Activated T-helper 17 cell treated with anti-CD3 and anti-CD28 coated beads, Interleukin-2, amount 50 U/mL, for 72 hours (primary cell): ENCODE measurements around the gene SLC9C2. TPM values are rescaled to one million over a fixed set of nuclear protein-coding genes. Genes with fewer than 3 reads are reported as not detected.

Experiments
- ATAC-seq: fragments of 150-1000 bp; cut with Tn5 transposase; replicated peaks from 2 replicates; pipeline ENCODE4 v1.10.0; 2021; ENCODE audit warnings: mild to moderate bottlenecking, moderate library complexity
- H3K27ac Mint-ChIP-seq: one replicate; pipeline ENCODE4 v1.8.0; 2022; ENCODE audit warnings: mixed read lengths
- H3K27me3 Mint-ChIP-seq: one replicate; pipeline ENCODE4 v1.8.0; 2022; ENCODE audit warnings: mixed read lengths
- H3K36me3 Mint-ChIP-seq: one replicate; pipeline ENCODE4 v1.8.0; 2022; ENCODE audit warnings: low read depth, mild to moderate bottlenecking, mixed read lengths
- H3K4me1 Mint-ChIP-seq: one replicate; pipeline ENCODE4 v1.8.0; 2022; ENCODE audit warnings: mixed read lengths
- H3K4me3 Mint-ChIP-seq: one replicate; pipeline ENCODE4 v1.8.0; 2022; ENCODE audit warnings: mild to moderate bottlenecking, mixed read lengths
- H3K9me3 Mint-ChIP-seq: one replicate; pipeline ENCODE4 v1.8.0; 2022; ENCODE audit warnings: mixed read lengths
- total RNA-seq, 2 donors: library from RNA; stranded (reverse); gene quantifications; one replicate each; pipeline ENCODE4 v1.2.3, GENCODE V29; 2022

The SLC9C2 gene
- total RNA-seq, 2 donors from 2014 or later = not detected

GRCh38 chr1:173561263-173561662 lies 41.6 kb downstream of the SLC9C2 start:
- no peaks in the 10 kb centered on the region for H3K9me3 Mint-ChIP-seq
- ATAC-seq = no peak
- no peaks in the 10 kb centered on the region for H3K27me3 Mint-ChIP-seq
- no peaks in the 10 kb centered on the region for H3K36me3 Mint-ChIP-seq
- H3K4me1 Mint-ChIP-seq = no peaks in the 10 kb centered on the region
- H3K4me3 Mint-ChIP-seq = no peak overlapping the region
- no peak overlapping the region for H3K27ac Mint-ChIP-seq

DNA sequence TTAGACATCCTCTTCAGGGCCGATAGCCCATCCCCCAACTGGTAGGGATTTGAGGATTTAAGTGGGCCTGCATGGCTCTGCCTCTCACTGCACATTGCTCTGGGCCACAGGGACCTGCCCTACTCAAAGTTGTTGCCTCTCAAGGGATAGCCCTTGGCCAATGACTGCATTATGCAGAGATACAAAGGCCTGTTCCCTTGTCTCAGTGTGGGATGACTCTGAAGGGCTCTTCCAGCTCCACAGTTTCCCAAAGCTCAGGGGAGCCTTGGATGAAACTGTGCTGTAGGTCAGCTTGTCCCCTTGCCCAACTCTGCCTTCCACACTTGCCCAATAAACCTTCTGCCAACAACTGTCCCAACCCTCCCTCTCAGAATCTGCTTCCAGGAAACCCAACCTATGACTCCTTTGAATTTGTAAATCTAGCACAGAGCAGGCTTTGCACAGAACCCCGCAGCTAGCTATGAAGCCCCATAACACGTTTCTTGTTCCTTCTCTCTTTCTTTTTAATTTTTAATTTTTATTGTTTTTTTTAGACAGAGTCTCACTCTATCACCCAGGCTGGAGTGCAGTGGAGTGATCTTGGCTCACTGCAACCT lies 42.5 kb downstream of the SLC9C2 start:
- H3K4me1 Mint-ChIP-seq = no peaks in the 10 kb centered on the region
- no peak overlapping the region for H3K27ac Mint-ChIP-seq
- no peaks in the 10 kb centered on the region for H3K36me3 Mint-ChIP-seq
- no peaks in the 10 kb centered on the region for H3K9me3 Mint-ChIP-seq
- no peak overlapping the region for H3K4me3 Mint-ChIP-seq
- no peaks in the 10 kb centered on the region for H3K27me3 Mint-ChIP-seq
- no peak for ATAC-seq

GRCh38 chr1:173555651-173556305 lies 47.1 kb downstream of the SLC9C2 start:
- Mint-ChIP-seq H3K27ac (no peak overlapping the region), H3K4me3 (no peak overlapping the region), H3K9me3 (no peaks in the 10 kb centered on the region), H3K27me3 (no peaks in the 10 kb centered on the region), H3K36me3 (no peaks in the 10 kb centered on the region), H3K4me1 (peaks cover 12% of the 10 kb centered on the region)
- no peak for ATAC-seq

DNA sequence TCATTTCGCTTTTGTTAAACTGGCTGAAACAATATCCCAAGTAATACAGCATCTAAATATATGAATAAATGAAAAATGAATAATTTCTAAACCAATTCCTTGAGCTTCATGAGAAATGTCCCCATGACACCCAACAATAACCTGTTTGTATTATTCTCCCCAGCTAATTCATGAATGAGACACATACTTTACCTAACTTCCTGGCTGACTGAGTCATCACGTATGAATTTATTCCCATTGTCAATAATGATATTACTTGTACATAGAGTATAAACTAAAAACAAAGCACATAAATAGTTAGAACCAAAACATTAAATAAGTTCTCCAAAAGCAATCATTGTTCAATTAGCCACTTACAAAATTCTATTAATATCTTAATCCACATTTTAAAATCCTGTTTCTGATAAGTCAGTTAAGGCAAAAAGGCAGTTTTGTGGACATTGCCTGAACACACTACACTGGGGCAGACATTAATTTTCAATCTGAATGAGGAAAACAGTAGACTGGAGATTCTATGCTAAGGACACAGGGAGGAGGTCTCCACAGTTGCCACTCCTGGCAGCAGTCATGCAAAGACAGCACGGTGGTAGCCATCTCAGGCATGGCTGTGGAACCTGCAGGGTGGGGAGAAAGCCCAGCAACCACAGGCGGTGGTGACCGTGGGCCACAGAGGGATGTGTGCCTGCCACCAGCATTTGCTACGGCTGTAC lies 48.2 kb downstream of the SLC9C2 start:
- peaks cover 12% of the 10 kb centered on the region for H3K4me1 Mint-ChIP-seq
- no peaks in the 10 kb centered on the region for H3K9me3 Mint-ChIP-seq
- H3K36me3 Mint-ChIP-seq = no peaks in the 10 kb centered on the region
- no peak overlapping the region for H3K27ac Mint-ChIP-seq
- no peak for ATAC-seq
- H3K4me3 Mint-ChIP-seq = no peak overlapping the region
- no peaks in the 10 kb centered on the region for H3K27me3 Mint-ChIP-seq

GRCh38 chr1:173554089-173554488 lies 48.8 kb downstream of the SLC9C2 start:
- Mint-ChIP-seq H3K27ac (no peak overlapping the region), H3K36me3 (no peaks in the 10 kb centered on the region), H3K4me1 (peaks cover 12% of the 10 kb centered on the region), H3K27me3 (no peaks in the 10 kb centered on the region), H3K9me3 (no peaks in the 10 kb centered on the region), H3K4me3 (no peak overlapping the region)
- ATAC-seq = no peak

- no peak for ATAC-seq
- Mint-ChIP-seq H3K4me3 (no peak overlapping the region), H3K27me3 (no peaks in the 10 kb centered on the region), H3K9me3 (no peaks in the 10 kb centered on the region), H3K4me1 (peaks cover 12% of the 10 kb centered on the region), H3K27ac (no peak overlapping the region), H3K36me3 (no peaks in the 10 kb centered on the region)
Measured at GRCh38 chr1:173553312-173553711, 49.6 kb downstream of the SLC9C2 start.

GRCh38 chr1:173551699-173552098 lies 51.2 kb downstream of the SLC9C2 start:
- peak; percentile 34 for ATAC-seq
- Mint-ChIP-seq H3K4me3 (no peak overlapping the region), H3K27ac (peak overlapping the region; percentile 20), H3K9me3 (no peaks in the 10 kb centered on the region), H3K27me3 (no peaks in the 10 kb centered on the region), H3K36me3 (no peaks in the 10 kb centered on the region), H3K4me1 (peaks cover 12% of the 10 kb centered on the region)

DNA sequence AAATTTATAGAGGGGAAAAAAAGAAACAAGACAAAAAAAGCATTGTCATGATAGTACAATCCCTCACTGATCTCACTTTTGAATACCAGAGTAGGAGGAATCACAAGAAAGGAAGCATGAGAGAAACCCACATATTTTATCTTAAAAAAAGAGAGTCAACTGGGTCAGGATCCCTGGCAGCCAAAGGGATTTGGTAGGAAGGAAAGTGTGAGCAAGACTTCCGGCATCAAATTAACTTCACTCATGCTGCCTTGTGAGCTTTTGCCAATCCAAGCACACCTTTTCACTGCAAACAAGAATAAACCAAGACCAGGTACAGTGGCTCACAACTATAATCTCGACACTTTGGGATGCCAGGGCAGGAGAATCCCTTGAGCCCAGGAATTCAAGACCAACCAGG lies 53.1 kb downstream of the SLC9C2 start:
- Mint-ChIP-seq H3K36me3 (no peaks in the 10 kb centered on the region), H3K27ac (no peak overlapping the region), H3K27me3 (no peaks in the 10 kb centered on the region), H3K9me3 (no peaks in the 10 kb centered on the region), H3K4me1 (peaks cover 12% of the 10 kb centered on the region), H3K4me3 (no peak overlapping the region)
- no peak for ATAC-seq

GRCh38 chr1:173545688-173546087 lies 57.2 kb downstream of the SLC9C2 start:
- Mint-ChIP-seq H3K27ac (no peak overlapping the region), H3K27me3 (no peaks in the 10 kb centered on the region), H3K4me1 (no peaks in the 10 kb centered on the region), H3K9me3 (no peaks in the 10 kb centered on the region), H3K36me3 (no peaks in the 10 kb centered on the region), H3K4me3 (no peak overlapping the region)
- ATAC-seq = no peak

DNA sequence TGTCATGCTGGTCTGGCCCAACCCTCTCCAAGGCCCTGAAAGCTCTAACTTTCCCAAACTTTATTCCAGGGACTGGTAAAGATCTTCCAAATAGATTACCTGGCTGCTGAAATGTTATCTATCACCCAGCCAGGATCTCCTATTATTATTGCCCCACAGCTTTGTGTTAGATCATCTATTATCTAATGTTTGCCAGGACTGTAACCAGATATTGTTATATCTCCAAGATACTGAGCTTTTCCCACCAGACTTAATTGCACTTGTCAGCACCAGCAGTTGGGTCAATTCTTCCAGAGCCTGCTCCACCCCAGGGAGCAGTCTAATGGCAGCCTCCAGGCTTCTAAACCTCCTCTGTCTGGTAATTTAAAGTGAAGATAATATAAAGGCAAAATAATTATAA lies 66.6 kb downstream of the SLC9C2 start:
- Mint-ChIP-seq H3K4me3 (no peak overlapping the region), H3K27ac (no peak overlapping the region), H3K36me3 (no peaks in the 10 kb centered on the region), H3K27me3 (no peaks in the 10 kb centered on the region), H3K4me1 (peaks cover 10% of the 10 kb centered on the region), H3K9me3 (no peaks in the 10 kb centered on the region)
- no peak for ATAC-seq

DNA sequence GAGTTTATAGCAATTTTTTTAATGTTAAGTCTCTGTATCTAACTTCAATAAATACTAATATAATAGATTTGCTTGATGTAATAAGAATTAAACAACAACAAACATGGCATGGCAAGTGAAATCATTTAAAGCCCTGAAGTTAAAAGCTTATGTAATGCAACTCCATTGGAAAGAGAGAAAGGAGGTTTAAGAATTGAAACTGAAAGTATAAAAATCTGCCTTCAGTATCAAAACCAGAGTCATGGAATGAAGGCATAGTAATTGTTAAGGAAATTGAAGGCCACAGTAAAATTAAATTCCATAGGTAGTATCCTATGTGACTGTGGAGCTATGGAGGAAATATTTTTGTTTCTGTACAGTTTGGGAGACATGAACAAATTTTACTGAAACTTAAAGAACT lies 70.6 kb downstream of the SLC9C2 start:
- Mint-ChIP-seq H3K27ac (no peak overlapping the region), H3K27me3 (no peaks in the 10 kb centered on the region), H3K4me3 (peak overlapping the region; percentile 15), H3K4me1 (peaks cover 13% of the 10 kb centered on the region), H3K9me3 (no peaks in the 10 kb centered on the region), H3K36me3 (no peaks in the 10 kb centered on the region)
- ATAC-seq = no peak

- H3K4me1 Mint-ChIP-seq = peaks cover 13% of the 10 kb centered on the region
- no peaks in the 10 kb centered on the region for H3K9me3 Mint-ChIP-seq
- no peak overlapping the region for H3K4me3 Mint-ChIP-seq
- no peak overlapping the region for H3K27ac Mint-ChIP-seq
- no peaks in the 10 kb centered on the region for H3K27me3 Mint-ChIP-seq
- no peaks in the 10 kb centered on the region for H3K36me3 Mint-ChIP-seq
- no peak for ATAC-seq
Measured at GRCh38 chr1:173530795-173531693, 71.8 kb downstream of the SLC9C2 start.

DNA sequence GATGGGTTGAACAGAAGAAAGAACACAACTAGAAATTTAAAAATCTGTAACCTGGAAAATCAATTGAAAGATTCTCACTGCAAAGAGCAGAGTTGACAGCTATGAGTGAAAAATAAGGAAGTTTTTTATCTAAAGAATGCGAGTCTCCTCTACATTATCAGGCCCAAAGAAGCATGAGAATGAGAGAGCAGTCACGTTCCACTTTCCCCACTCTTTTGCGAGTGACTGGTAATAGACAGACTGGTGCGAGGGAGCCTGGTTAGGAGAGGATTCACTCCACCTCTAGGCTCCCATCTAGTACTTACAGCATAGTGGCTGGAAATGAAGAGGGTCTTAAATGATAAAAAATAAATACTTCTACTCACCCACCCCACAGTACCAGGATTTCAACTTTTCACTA lies 73.8 kb downstream of the SLC9C2 start:
- Mint-ChIP-seq H3K27me3 (no peaks in the 10 kb centered on the region), H3K4me1 (peaks cover 13% of the 10 kb centered on the region), H3K9me3 (no peaks in the 10 kb centered on the region), H3K4me3 (no peak overlapping the region), H3K27ac (no peak overlapping the region), H3K36me3 (no peaks in the 10 kb centered on the region)
- no peak for ATAC-seq

- H3K27me3 Mint-ChIP-seq = no peaks in the 10 kb centered on the region
- peaks cover 11% of the 10 kb centered on the region for H3K4me1 Mint-ChIP-seq
- H3K36me3 Mint-ChIP-seq = no peaks in the 10 kb centered on the region
- no peaks in the 10 kb centered on the region for H3K9me3 Mint-ChIP-seq
- H3K27ac Mint-ChIP-seq = no peak overlapping the region
- H3K4me3 Mint-ChIP-seq = no peak overlapping the region
- ATAC-seq = no peak
Measured at GRCh38 chr1:173527151-173527826, 75.6 kb downstream of the SLC9C2 start.
